ENCODE measurements around the gene TEDDM1.

DNA sequence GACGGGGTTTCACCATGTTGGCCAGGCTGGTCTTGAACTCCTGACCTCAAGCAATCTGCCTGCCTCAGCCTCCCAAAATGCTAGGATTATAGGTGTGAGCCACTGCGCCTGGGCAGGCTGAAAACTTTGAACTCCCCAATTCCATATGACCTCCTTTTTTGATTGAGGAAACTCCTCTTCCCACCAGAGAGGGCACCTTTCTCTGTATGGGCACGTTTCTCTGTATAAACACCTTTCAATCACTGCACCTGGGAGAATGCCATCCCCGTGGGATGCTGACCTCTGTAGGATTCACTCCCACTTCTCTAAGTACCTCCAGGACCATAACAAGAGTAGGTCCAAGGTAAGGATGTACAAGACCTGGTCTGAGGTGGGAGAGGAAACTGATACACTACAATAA is 9.7 kb upstream of the TEDDM1 start:
- TF ChIP-seq SIN3B (IDR thresholded peaks at IDR 0.05; ENCODE audit: low read length): no peak
- no peak for TF ChIP-seq ZNF629 (CRISPR knock-in tag; conservative IDR thresholded peaks at IDR 0.05)
- no peak for TF ChIP-seq ARNT (IDR thresholded peaks at IDR 0.05)
- TF ChIP-seq ZNF225 (CRISPR knock-in tag; IDR thresholded peaks at IDR 0.05): no peak
- no peak for TF ChIP-seq ZNF205 (CRISPR knock-in tag; IDR thresholded peaks at IDR 0.05)
